ENCODE results near the gene RSL1D1. TPM values are rescaled to one million over a fixed set of nuclear protein-coding genes. Genes with fewer than 3 reads are reported as not detected.

The RSL1D1 gene
- total RNA-seq, 1 donor from 2014 or later = 195 TPM

Other genes starting within 250 kb of the RSL1D1 start
- gene SNN, start 183.1 kb downstream of the RSL1D1 start, total RNA-seq = 11.8 TPM in 2 replicates
- 50.8 and 51.1 TPM in 2 replicates for gene TXNDC11, start 108.7 kb downstream of the RSL1D1 start, total RNA-seq
- 65.0 and 68.5 TPM in 2 replicates for gene ZC3H7A, start 54.3 kb downstream of the RSL1D1 start, total RNA-seq
- gene GSPT1, start 64.4 kb upstream of the RSL1D1 start, total RNA-seq = 133 and 137 TPM in 2 replicates
- gene NPIPB2, start 90.5 kb upstream of the RSL1D1 start, total RNA-seq = 13.4 and 17.1 TPM in 2 replicates
- gene TNFRSF17, start 113.7 kb upstream of the RSL1D1 start, total RNA-seq = not detected in 2 replicates
- 13.5 and 15.1 TPM in 2 replicates for gene SNX29, start 125.2 kb upstream of the RSL1D1 start, total RNA-seq

Measured in T-helper 2 cell treated with Interferon-gamma antibody and Interleukin-4, amounts not matched to agents 100 ng/mL and 5 ng/mL, for 36 hours (primary cell).